Esophagus squamous epithelium (tissue), 5 donors: ENCODE results near the gene ENTPD2. TPM values are rescaled to one million over a fixed set of nuclear protein-coding genes. Genes with fewer than 3 reads are reported as not detected.

ENCODE experiments used
- DNase-seq: peaks from one replicate; lab custom pipeline; 2025; lab: John Stamatoyannopoulos, UW
- H3K27ac ChIP-seq, 4 donors: fragments of 200-600 bp; sonication (generic); one replicate each; pipeline ENCODE4 v1.5.1; 2016 to 2019; ENCODE audit warnings: mild to moderate bottlenecking in 1 of 4
- H3K27me3 ChIP-seq, 4 donors: fragments of 200-600 bp; sonication (generic); 1 replicate in 3 of 4; 2 replicates in 1 of 4; pipeline versions ENCODE4 v1.5.1 to v1.6.0; 2017 to 2021; ENCODE audit warnings: antibody characterized with exemption in 1 of 4
- H3K36me3 ChIP-seq, 3 donors: fragments of 200-600 bp; sonication (generic); one replicate each; pipeline ENCODE4 v1.5.1; 2016 to 2019
- H3K4me1 ChIP-seq, 3 donors: fragments of 200-600 bp; sonication (generic); one replicate each; pipeline ENCODE4 v1.5.1; 2017 to 2019
- H3K4me3 ChIP-seq, 4 donors: fragments of 200-600 bp; sonication (generic); 1 replicate in 3 of 4; 2 replicates in 1 of 4; pipeline ENCODE4 v1.5.1; 2016 to 2019; ENCODE audit warnings: mild to moderate bottlenecking in 2 of 4, moderate library complexity in 1 of 4
- H3K9me3 ChIP-seq, 3 donors: fragments of 200-600 bp; sonication (generic); one replicate each; pipeline ENCODE4 v1.5.1; 2016 to 2019
- CTCF ChIP-seq, 6 experiments: fragments of 450-650 bp in 4 of 6; fragments of 200-600 bp in 2 of 6; sonication (generic) in 2 of 6; IDR thresholded peaks; one replicate each; pipeline ENCODE4 v1.5.1; 2016 to 2019; ENCODE audit warnings: antibody characterized with exemption in 6 of 6, mild to moderate bottlenecking in 4 of 6, moderate library complexity in 4 of 6
- POLR2A ChIP-seq, 4 donors: fragments of 450-650 bp; IDR thresholded peaks; one replicate each; pipeline ENCODE4 v1.6.1; 2017; ENCODE audit warnings: antibody characterized with exemption in 4 of 4, mild to moderate bottlenecking in 4 of 4, moderate library complexity in 3 of 4
- WGBS, 2 donors: methylation state at CpG; one replicate each; pipeline ENCODE4 v1.1.5; 2018; 5-methylcytosine and 5-hydroxymethylcytosine counted together
- intact Hi-C: fragments of 100-400 bp; cut with DNase I; formaldehyde crosslinking; loops from one replicate; pipeline ENCODE4 v1.15.0; 2022
- total RNA-seq, 4 donors: library from RNA; depleted of rRNA; stranded (reverse); fragments of >200 nt; gene quantifications; one replicate each; pipeline ENCODE4 v1.1.0, GENCODE V29; 2016
- donor health status: DM: yes; HTN: yes; CAD: no.

The ENTPD2 gene
- total RNA-seq, 4 donors from 2014 or later = 0.47 to 1.3 (median 0.86) TPM

DNA sequence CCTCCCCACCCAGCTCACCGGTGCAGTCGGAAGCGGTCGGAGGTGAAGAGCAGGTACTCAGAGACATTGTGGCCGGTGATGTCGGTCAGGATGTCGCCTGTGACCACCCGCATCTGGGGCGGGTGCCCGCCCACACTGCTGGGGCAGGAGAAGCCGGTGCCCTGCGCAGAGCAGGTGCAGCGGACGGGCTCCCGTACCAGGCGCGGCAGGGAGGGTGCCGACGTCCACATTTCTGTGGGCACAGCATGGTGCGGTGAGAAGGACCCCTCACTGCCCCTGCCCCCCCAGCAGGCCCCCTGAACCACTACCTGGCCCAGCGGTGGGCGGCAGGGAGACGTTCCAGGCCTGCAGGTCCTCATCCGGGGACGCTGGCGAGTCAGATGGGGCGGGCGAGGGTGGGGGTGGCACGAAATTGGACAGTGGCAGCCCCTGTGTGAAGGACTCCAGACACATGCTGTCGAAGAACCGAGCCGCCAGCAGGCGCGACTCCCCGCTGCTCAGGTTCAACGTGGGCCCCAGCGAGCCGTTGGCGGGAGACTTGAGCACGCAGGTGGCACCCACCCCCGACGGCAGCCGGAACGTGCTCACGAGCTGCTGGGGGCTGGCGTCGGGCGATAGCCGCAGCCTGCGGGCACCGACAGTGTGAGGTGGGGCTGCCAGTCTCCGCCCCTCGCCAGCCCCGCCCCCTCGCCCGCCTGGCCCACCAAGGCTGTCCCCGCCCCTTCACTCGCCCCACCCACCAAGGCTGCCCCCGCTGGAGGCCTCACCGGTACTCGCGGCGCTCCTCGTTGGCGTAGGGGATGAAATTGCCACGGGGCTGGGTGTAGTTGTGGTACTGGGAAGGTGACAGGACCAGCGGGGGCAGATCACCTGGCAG is 40.9 kb downstream of the ENTPD2 start:
- peaks cover 0 to 93% (median 0%) of the 10 kb centered on the region in 3 donors for H3K36me3 ChIP-seq
- H3K9me3 ChIP-seq = no peaks in the 10 kb centered on the region
- intact Hi-C loops = no loop called here
- no peak for TF ChIP-seq CTCF (IDR thresholded peaks at IDR 0.05)
- TF ChIP-seq POLR2A (IDR thresholded peaks at IDR 0.05) = no peak
- no peaks in the 10 kb centered on the region for H3K27me3 ChIP-seq
- no peak overlapping the region for H3K27ac ChIP-seq
- DNase-seq = no peak
- no peaks in the 10 kb centered on the region for H3K4me1 ChIP-seq
- no peak overlapping the region for H3K4me3 ChIP-seq
- WGBS, 2 donors = 88 to 91% methylated on average over 17 to 29 of the region's 67 CpGs

- Histone ChIP-seq H3K27me3 (no peaks in the 10 kb centered on the region), H3K36me3 (peaks cover 0 to 86% (median 0%) of the 10 kb centered on the region in 3 donors), H3K4me1 (peaks cover 0 to 7% (median 0%) of the 10 kb centered on the region in 3 donors), H3K4me3 (no peak overlapping the region), H3K9me3 (no peaks in the 10 kb centered on the region), H3K27ac (no peak overlapping the region)
- no peak for DNase-seq
- intact Hi-C loops = no loop called here
- TF ChIP-seq CTCF (IDR thresholded peaks at IDR 0.05) (no peak), POLR2A (IDR thresholded peaks at IDR 0.05) (no peak)
- WGBS, 2 donors = 83 to 89% methylated on average over 14 to 26 of the region's 39 CpGs
Measured at GRCh38 chr9:137011907-137012675, 41.8 kb downstream of the ENTPD2 start.

GRCh38 chr9:137011156-137011555 is 42.7 kb downstream of the ENTPD2 start:
- Histone ChIP-seq H3K4me3 (no peak overlapping the region), H3K27ac (no peak overlapping the region), H3K27me3 (no peaks in the 10 kb centered on the region), H3K9me3 (no peaks in the 10 kb centered on the region), H3K4me1 (peaks cover 0 to 14% (median 0%) of the 10 kb centered on the region in 3 donors), H3K36me3 (peaks cover 0 to 77% (median 0%) of the 10 kb centered on the region in 3 donors)
- intact Hi-C loops = no loop called here
- TF ChIP-seq POLR2A (IDR thresholded peaks at IDR 0.05) (no peak), CTCF (IDR thresholded peaks at IDR 0.05) (no peak)
- no peak for DNase-seq
- 64 to 90% methylated on average over 9 to 17 of the region's 24 CpGs for WGBS, 2 donors

DNA sequence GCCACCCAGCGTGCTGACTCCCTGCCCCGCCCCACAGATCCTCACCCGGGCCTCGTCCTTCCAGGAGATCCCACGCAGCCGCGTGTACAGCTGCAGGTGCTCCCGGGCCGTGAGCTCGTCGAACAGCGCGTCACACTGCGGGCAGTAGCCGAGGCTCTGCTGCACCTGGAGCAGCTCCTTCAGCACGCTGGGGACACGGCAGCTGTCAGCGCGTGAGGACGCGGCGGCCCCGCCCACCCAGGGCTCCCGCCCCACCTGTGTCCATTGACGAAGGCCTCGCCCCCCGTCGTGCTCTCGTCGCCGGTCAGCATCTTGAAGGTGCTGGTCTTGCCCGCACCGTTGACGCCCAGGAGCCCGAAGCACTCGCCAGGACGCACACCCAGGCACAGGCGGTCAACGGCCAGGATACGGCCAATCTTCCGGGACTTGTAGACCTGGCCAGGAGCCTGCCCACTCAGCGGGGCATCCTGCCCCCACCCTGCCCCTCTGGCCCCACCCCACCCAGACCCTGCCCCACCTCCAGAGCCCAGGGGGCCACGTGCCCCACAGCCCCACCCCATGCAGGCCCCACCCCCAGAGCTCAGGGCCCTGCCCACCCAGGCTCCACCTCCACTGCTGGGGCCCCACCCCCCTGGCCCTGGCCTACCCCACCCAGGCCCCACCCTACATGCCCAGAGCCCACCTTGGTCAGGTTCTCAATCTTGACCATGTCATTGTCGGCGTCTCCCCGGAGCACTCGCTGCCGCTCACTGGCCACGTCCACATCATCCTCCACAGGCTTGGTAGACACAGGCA is 43.7 kb downstream of the ENTPD2 start:
- no peaks in the 10 kb centered on the region for H3K9me3 ChIP-seq
- 100% methylated on average over 1 to 3 of the region's 49 CpGs for WGBS, 2 donors
- H3K36me3 ChIP-seq = peaks cover 0 to 67% (median 0%) of the 10 kb centered on the region in 3 donors

More for the DNA sequence above, 43.7 kb downstream of the ENTPD2 start:
- Histone ChIP-seq H3K4me1 (peaks cover 0 to 14% (median 0%) of the 10 kb centered on the region in 3 donors), H3K27ac (no peak overlapping the region), H3K27me3 (no peaks in the 10 kb centered on the region), H3K4me3 (no peak overlapping the region)
- DNase-seq = no peak
- intact Hi-C loops = no loop called here
- TF ChIP-seq POLR2A (IDR thresholded peaks at IDR 0.05) (no peak), CTCF (IDR thresholded peaks at IDR 0.05) (no peak)
